Osteoblast (primary cell): ENCODE results near the gene YIPF2. TPM values are rescaled to one million over a fixed set of nuclear protein-coding genes. Genes with fewer than 3 reads are reported as not detected.
"Not testable (repeated sequence)": the region's sequence is repeated elsewhere in the genome, so short reads cannot be mapped to it uniquely, and the experiment has no call there.

Source experiments
- DNase-seq: peaks from one replicate; pipeline ENCODE4 v3.0.0; 2011; ENCODE audit warnings: low spot score, mixed read lengths; ENCODE audit not compliant: insufficient read length; ENCODE audit errors: missing footprints
- H2AFZ ChIP-seq: 2 replicates; pipeline ENCODE4 v1.6.0; 2011; ENCODE audit warnings: mild to moderate bottlenecking, low read length
- H3K27ac ChIP-seq: 2 replicates; pipeline ENCODE4 v1.5.1; 2011; ENCODE audit warnings: mild to moderate bottlenecking, low read depth, low read length, moderate library complexity
- H3K27me3 ChIP-seq: 2 replicates; pipeline ENCODE4 v1.6.0; 2012; ENCODE audit warnings: mild to moderate bottlenecking, control low read depth, inconsistent platforms, low read length, moderate library complexity; ENCODE audit not compliant: insufficient read depth
- H3K36me3 ChIP-seq: 2 replicates; pipeline ENCODE4 v1.5.1; 2011; ENCODE audit warnings: mild to moderate bottlenecking, low read length, control low read depth, moderate library complexity; ENCODE audit not compliant: insufficient read depth
- H3K4me1 ChIP-seq: 2 replicates; pipeline ENCODE4 v1.5.1; 2011; ENCODE audit warnings: mild to moderate bottlenecking, low read length, control low read depth, moderate library complexity; ENCODE audit not compliant: insufficient read depth
- H3K4me2 ChIP-seq: 2 replicates; pipeline ENCODE4 v1.6.0; 2011; ENCODE audit warnings: mild to moderate bottlenecking, low read length; ENCODE audit not compliant: insufficient read depth
- H3K4me3 ChIP-seq: fragments of 200-600 bp; sonication (generic); 3 replicates; pipeline ENCODE4 v1.5.1; 2012; ENCODE audit warnings: mild to moderate bottlenecking, low read length, inconsistent platforms; ENCODE audit not compliant: insufficient read depth
- H3K79me2 ChIP-seq: 2 replicates; pipeline ENCODE4 v1.6.0; 2012; ENCODE audit warnings: mild to moderate bottlenecking, low read length, control low read depth, inconsistent platforms; ENCODE audit not compliant: insufficient read depth
- H3K9me3 ChIP-seq: 2 replicates; pipeline ENCODE4 v1.5.1; 2011; ENCODE audit warnings: low read depth, low read length, control low read depth
- H4K20me1 ChIP-seq: 2 replicates; pipeline ENCODE4 v1.6.0; 2012; ENCODE audit warnings: mild to moderate bottlenecking, low read length, control low read depth; ENCODE audit not compliant: insufficient read depth
- CTCF ChIP-seq: IDR thresholded peaks from 2 replicates; pipeline ENCODE4 v1.5.1; 2011; ENCODE audit warnings: mild to moderate bottlenecking, low read depth, low read length, moderate library complexity; ENCODE audit errors: extremely low read depth
- total RNA-seq: library from RNA; depleted of rRNA; stranded (reverse); fragments of >200 nt; gene quantifications from 2 replicates; pipeline ENCODE4 v1.2.3, GENCODE V29; 2012

The YIPF2 gene
- total RNA-seq, 1 donor, result 126 TPM

DNA sequence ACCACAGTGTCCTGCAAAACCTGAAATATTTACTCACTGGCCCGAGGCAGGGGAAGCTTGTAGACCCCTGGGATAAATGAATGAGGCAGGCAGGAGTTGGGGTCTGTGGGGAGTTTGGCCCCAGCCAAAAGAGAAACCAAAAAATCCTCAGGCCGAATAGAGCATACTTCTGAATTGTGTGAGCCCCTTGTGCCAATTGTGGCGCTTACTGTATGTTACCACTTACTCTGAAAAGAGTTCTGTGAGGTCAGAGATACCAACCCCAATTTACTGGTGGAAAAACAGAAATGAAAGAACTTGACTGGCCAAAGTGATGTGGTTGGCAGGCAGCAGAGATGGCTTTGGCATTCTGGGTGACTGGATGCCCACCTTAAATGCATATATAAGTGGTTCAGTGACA is 50.2 kb downstream of the YIPF2 start:
- Histone ChIP-seq H3K79me2 (peaks cover 97% of the 10 kb centered on the region), H2AFZ (no peak overlapping the region), H3K4me1 (peaks cover under 1% of the 10 kb centered on the region), H3K27ac (peak overlapping the region; percentile 62), H3K9me3 (no peaks in the 10 kb centered on the region), H3K4me3 (peak overlapping the region; percentile 45), H3K36me3 (no peaks in the 10 kb centered on the region), H4K20me1 (peaks cover 43% of the 10 kb centered on the region), H3K27me3 (no peaks in the 10 kb centered on the region), H3K4me2 (peak overlapping the region; percentile 70)
- peak; percentile 62 for DNase-seq
- no peak for TF ChIP-seq CTCF

GRCh38 chr19:10877608-10878007 is 50.8 kb downstream of the YIPF2 start:
- Histone ChIP-seq H4K20me1 (peaks cover 44% of the 10 kb centered on the region), H3K27ac (peak overlapping the region; percentile 62), H3K79me2 (peaks cover 97% of the 10 kb centered on the region), H3K4me2 (peak overlapping the region; percentile 70)
- H3K27me3 ChIP-seq, DNase-seq, H3K4me3 ChIP-seq, H2AFZ ChIP-seq, H3K4me1 ChIP-seq, H3K36me3 ChIP-seq, H3K9me3 ChIP-seq: not testable (repeated sequence)

- Histone ChIP-seq H4K20me1 (peaks cover 39% of the 10 kb centered on the region), H3K36me3 (no peaks in the 10 kb centered on the region)
Measured at GRCh38 chr19:10876459-10877240, 51.8 kb downstream of the YIPF2 start.

GRCh38 chr19:10874024-10874423 is 54.4 kb downstream of the YIPF2 start:
- H3K9me3 ChIP-seq, result no peaks in the 10 kb centered on the region
- no peak overlapping the region for H3K27ac ChIP-seq
- H3K36me3 ChIP-seq, result no peaks in the 10 kb centered on the region
- peaks cover 12% of the 10 kb centered on the region for H3K4me1 ChIP-seq
- H3K4me2 ChIP-seq, result no peak overlapping the region
- DNase-seq, result no peak
- no peak overlapping the region for H3K4me3 ChIP-seq
- H2AFZ ChIP-seq, result no peak overlapping the region
- peaks cover 21% of the 10 kb centered on the region for H4K20me1 ChIP-seq
- peaks cover 71% of the 10 kb centered on the region for H3K79me2 ChIP-seq
- H3K27me3 ChIP-seq, result no peaks in the 10 kb centered on the region
- no peak for TF ChIP-seq CTCF

More at GRCh38 chr19:10876459-10877240, 51.8 kb downstream of the YIPF2 start:
- DNase-seq, result peak; percentile 35
- Histone ChIP-seq H3K4me3 (no peak overlapping the region), H3K27me3 (no peaks in the 10 kb centered on the region), H2AFZ (no peak overlapping the region), H3K79me2 (peaks cover 97% of the 10 kb centered on the region), H3K9me3 (no peaks in the 10 kb centered on the region), H3K4me1 (peaks cover 9% of the 10 kb centered on the region), H3K27ac (no peak overlapping the region), H3K4me2 (no peak overlapping the region)
- no peak for TF ChIP-seq CTCF
